ENCODE measurements around the gene CIZ1. TPM values are rescaled to one million over a fixed set of nuclear protein-coding genes. Genes with fewer than 3 reads are reported as not detected.

CIZ1 gene
- total and polyA plus RNA-seq, 2 of the 13 experiments (the other 11 are each of a cell fraction or from before 2014, with no cell fraction given), result 30.6 to 50.3 TPM

DNA sequence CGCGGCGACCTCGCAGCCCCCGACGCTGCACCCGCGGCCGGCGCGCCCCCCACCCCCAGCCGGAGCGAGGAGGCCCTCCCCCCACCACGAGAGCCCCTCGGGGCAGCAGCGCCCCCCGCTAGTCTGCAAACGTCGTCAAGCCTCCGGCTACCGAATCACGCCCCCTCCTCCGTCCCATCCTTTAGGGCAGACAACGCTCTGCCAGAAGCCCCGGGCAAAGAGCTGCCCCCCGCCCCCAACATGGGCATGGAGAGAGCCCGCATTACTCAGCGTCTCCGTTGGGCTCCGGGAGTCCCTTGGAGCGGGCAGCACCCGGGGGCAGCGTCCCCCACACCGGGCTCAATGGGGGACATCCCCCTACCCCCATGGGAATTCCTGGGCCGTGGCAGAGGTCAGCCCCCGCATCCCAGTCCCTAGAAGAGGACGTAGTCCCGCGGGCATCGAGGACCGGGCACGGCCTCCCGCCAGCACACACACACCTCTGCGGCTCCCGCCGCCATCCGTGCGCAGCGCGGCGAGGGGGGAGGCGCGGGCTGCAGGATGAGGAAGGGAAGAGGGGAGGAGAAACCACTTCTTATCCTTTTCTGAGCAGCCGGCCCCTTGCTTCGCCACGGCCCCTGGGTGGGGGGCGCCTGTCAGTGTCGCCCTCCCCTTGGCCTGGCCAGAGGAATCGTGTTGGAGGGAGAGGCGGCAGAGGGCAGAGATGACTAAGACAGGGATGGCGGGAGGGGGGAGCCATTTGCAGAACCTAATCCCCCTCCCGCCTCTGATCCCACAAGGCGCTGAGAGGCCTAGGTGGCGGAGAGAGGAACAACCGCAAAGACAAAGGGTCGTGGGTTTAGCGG lies 12.6 kb upstream of the CIZ1 start:
- ATAC-seq, result peak; percentile 56
- BruUV-seq (replicated peaks), result no TSS peak
- DNase-seq (ENCODE audit: low spot score), result no peak
- H3K4me3 ChIP-seq (replicated peaks in 1 of 3; ENCODE audit: insufficient read depth in 1 of 3, low read depth in 2 of 3, low read length in 3 of 3), result peak overlapping the region; percentile 54 to 77 (median 69); a peak in 4 of 6 replicates
- peaks cover 51% of the 10 kb centered on the region for H3K4me1 ChIP-seq (ENCODE audit: insufficient read depth, low read length)
- intact Hi-C loops (cut with micrococcal nuclease; ENCODE audit: unreplicated experiment), result no loop called here
- H3K9me3 ChIP-seq (ENCODE audit: low read length), result no peaks in the 10 kb centered on the region
- CTCF ChIA-PET (ENCODE audit: low intra/inter-chr PET ratio, low total read pairs), result no interaction called here
- H3K27me3 ChIP-seq (ENCODE audit: control insufficient read depth in 1 of 2, insufficient read depth in 2 of 2, low read length in 2 of 2), result peaks cover 6 to 24% of the 10 kb centered on the region in 2 experiments; a peak in 4 of 5 replicates
- no peak for FAIRE-seq
- in situ Hi-C loops (cut with HindIII; ENCODE audit: extremely low pct_ligation_motif_present, low pct_unique_long_range_greater_than_20kb), result no loop called here
- no peaks in the 10 kb centered on the region for H3K79me2 ChIP-seq (ENCODE audit: insufficient read depth, low read length)
- H3K27ac ChIP-seq (ENCODE audit: extremely low read length, insufficient read depth, low read length), result no peak overlapping the region
- no peak overlapping the region for H2AFZ ChIP-seq (ENCODE audit: low read length)
- H3K36me3 ChIP-seq (replicated peaks in 1 of 2; ENCODE audit: control insufficient read depth in 1 of 2, insufficient read depth in 2 of 2, low read length in 2 of 2), result no peaks in the 10 kb centered on the region
- POLR2A ChIA-PET, result no interaction called here
- peak overlapping the region; percentile 92 for H3K4me2 ChIP-seq (ENCODE audit: low read depth, low read length)
- no peaks in the 10 kb centered on the region for H4K20me1 ChIP-seq (ENCODE audit: insufficient read depth, low read length)
- whole genome bisulfite sequencing (ENCODE audit: low lambda C conversion rate), result 11% methylated on average over 14 of the region's 67 CpGs
- no peak overlapping the region for H3K9ac ChIP-seq (ENCODE audit: insufficient read depth, low read depth, low read length)
- TF ChIP-seq ZFX (CRISPR knock-in tag; IDR thresholded peaks at IDR 0.05; ENCODE audit: low read depth), result 0 out of 2 replicates have a peak, but pooled peaks have one; percentile 30
- TF ChIP-seq, protein P1, sequence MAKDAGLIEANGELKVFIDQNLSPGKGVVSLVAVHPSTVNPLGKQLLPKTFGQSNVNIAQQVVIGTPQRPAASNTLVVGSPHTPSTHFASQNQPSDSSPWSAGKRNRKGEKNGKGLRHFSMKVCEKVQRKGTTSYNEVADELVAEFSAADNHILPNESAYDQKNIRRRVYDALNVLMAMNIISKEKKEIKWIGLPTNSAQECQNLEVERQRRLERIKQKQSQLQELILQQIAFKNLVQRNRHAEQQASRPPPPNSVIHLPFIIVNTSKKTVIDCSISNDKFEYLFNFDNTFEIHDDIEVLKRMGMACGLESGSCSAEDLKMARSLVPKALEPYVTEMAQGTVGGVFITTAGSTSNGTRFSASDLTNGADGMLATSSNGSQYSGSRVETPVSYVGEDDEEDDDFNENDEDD (CRISPR knock-in tag; IDR thresholded peaks at IDR 0.05; ENCODE audit: borderline replicate concordance), result peak; percentile 36; the same call in 1 of the 2 replicates
- TF ChIP-seq, protein P2, sequence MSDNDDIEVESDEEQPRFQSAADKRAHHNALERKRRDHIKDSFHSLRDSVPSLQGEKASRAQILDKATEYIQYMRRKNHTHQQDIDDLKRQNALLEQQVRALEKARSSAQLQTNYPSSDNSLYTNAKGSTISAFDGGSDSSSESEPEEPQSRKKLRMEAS (IDR thresholded peaks at IDR 0.05), result peak; percentile 13; the same call in 1 of the 2 replicates
- 0 out of 2 replicates have a peak, but pooled peaks have one; percentile 63 for TF ChIP-seq ZNF572 (CRISPR knock-in tag; IDR thresholded peaks at IDR 0.05)
- TF ChIP-seq, protein P3, sequence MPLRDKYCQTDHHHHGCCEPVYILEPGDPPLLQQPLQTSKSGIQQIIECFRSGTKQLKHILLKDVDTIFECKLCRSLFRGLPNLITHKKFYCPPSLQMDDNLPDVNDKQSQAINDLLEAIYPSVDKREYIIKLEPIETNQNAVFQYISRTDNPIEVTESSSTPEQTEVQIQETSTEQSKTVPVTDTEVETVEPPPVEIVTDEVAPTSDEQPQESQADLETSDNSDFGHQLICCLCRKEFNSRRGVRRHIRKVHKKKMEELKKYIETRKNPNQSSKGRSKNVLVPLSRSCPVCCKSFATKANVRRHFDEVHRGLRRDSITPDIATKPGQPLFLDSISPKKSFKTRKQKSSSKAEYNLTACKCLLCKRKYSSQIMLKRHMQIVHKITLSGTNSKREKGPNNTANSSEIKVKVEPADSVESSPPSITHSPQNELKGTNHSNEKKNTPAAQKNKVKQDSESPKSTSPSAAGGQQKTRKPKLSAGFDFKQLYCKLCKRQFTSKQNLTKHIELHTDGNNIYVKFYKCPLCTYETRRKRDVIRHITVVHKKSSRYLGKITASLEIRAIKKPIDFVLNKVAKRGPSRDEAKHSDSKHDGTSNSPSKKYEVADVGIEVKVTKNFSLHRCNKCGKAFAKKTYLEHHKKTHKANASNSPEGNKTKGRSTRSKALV (CRISPR knock-in tag; IDR thresholded peaks at IDR 0.05), result peak; percentile 25; the same call in 1 of the 2 replicates
- TF ChIP-seq ZFP82 (CRISPR knock-in tag; IDR thresholded peaks at IDR 0.05; ENCODE audit: borderline replicate concordance), result 0 out of 2 replicates have a peak, but pooled peaks have one; percentile 17
- no peak for TF ChIP-seq TEAD2 (CRISPR knock-in tag; IDR thresholded peaks at IDR 0.05)
- TF ChIP-seq WIZ (CRISPR knock-in tag; IDR thresholded peaks at IDR 0.05), result no peak
- TF ChIP-seq MTA1 (CRISPR knock-in tag; IDR thresholded peaks at IDR 0.05; ENCODE audit: borderline replicate concordance), result 0 out of 2 replicates have a peak, but pooled peaks have one; percentile 20
- TF ChIP-seq ZNF343 (CRISPR knock-in tag; IDR thresholded peaks at IDR 0.05), result no peak
- TF ChIP-seq KIAA2018 (CRISPR knock-in tag; IDR thresholded peaks at IDR 0.05; ENCODE audit: borderline replicate concordance), result no peak

Measured in HepG2 (cell line).